Stimulated activated effector memory CD8-positive, alpha-beta T cell treated with anti-CD3 and anti-CD28 coated beads, Interleukin-12 subunit alpha, Interleukin-12 subunit beta, amount 100 ng/mL, for 72 hours (primary cell): ENCODE results near the gene APBB1IP.
"Not testable (repeated sequence)": the region's sequence is repeated elsewhere in the genome, so short reads cannot be mapped to it uniquely, and the experiment has no call there.

Experiments
- ATAC-seq: fragments of 150-1000 bp; cut with Tn5 transposase; 2 replicates; pipeline ENCODE4 v1.10.0; 2021
- DNase-seq, 2 donors: peaks; one replicate each; pipeline ENCODE4 v3.0.0; 2021 to 2022; ENCODE audit warnings: low spot score in 2 of 2
- H3K27ac Mint-ChIP-seq: one replicate; pipeline ENCODE4 v1.8.0; 2022; ENCODE audit warnings: mild to moderate bottlenecking, mixed read lengths
- H3K36me3 Mint-ChIP-seq: one replicate; pipeline ENCODE4 v1.8.0; 2022; ENCODE audit warnings: mild to moderate bottlenecking, mixed read lengths
- H3K4me1 Mint-ChIP-seq: one replicate; pipeline ENCODE4 v1.8.0; 2022; ENCODE audit warnings: mixed read lengths
- H3K4me3 Mint-ChIP-seq: one replicate; pipeline ENCODE4 v1.8.0; 2022; ENCODE audit warnings: mild to moderate bottlenecking, mixed read lengths
- H3K9me3 Mint-ChIP-seq: one replicate; pipeline ENCODE4 v1.8.0; 2022; ENCODE audit warnings: mixed read lengths

Gene APBB1IP

DNA sequence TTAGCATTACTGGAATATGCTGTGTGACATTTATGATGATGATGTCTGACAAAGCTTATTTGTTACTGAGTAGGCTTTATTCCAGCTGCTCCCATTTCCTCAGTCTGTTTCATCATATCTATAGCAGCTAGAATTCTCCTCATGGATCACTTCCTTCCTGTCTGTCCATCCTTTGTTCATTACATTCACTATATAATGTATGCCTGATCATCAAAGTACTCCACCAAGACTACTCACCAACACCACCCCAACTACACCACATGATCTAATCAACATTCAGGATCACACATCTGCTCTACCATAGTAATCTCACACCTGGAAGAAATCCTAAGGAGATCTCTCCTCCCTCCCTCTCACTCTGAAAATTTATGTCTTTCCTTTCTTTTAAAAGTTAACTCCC lies 61.3 kb downstream of the APBB1IP start:
- Mint-ChIP-seq H3K4me1 (peaks cover 6% of the 10 kb centered on the region), H3K4me3 (no peak overlapping the region), H3K36me3 (peaks cover 99% of the 10 kb centered on the region), H3K27ac (peak overlapping the region; percentile 30), H3K9me3 (no peaks in the 10 kb centered on the region)
- ATAC-seq (no peak), DNase-seq (no peak)

DNA sequence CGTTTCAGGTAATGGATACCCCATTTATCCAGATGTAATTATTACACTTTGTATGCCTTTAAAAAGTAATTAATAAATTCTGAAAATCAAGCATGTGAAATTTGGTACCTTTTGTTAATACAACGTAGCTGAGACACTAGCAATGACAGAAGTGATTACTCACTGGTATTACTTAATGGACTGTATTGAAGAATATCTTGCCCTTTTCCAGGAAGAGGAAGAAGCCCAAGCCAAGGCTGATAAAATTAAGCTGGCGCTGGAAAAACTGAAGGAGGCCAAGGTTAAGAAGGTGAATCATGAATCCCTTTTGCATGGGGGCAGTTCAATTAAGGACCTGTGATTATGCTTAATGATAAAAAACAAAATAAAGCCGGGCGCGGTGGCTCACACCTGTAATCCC lies 64.8 kb downstream of the APBB1IP start:
- peaks cover 20% of the 10 kb centered on the region for H3K4me1 Mint-ChIP-seq
- no peaks in the 10 kb centered on the region for H3K9me3 Mint-ChIP-seq
- peak overlapping the region; percentile 21 for H3K27ac Mint-ChIP-seq
- DNase-seq: no peak
- no peak for ATAC-seq
- H3K36me3 Mint-ChIP-seq: peaks cover 99% of the 10 kb centered on the region
- H3K4me3 Mint-ChIP-seq: no peak overlapping the region

DNA sequence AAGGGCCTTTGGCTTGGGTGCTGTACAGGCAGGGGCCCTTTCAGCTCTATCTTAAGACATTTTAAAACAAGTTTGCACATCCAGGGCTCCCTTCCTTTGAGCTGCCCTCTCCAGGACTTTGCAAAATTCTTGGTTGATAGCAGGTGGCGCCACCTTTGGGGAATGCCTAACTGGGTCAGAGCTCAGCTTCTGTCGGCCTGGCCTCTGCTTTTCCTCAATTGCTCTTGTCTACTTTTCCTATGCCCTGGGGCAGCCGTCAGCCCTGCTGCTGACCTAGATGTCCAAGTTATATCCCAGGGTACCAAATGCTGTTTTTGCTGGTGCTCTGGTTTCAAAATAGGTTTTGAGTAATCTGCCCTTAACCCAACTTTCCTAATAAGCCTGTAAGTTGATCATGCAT lies 65.8 kb downstream of the APBB1IP start:
- Mint-ChIP-seq H3K36me3 (peaks cover 99% of the 10 kb centered on the region), H3K4me3 (no peak overlapping the region), H3K27ac (no peak overlapping the region), H3K4me1 (peaks cover 20% of the 10 kb centered on the region), H3K9me3 (no peaks in the 10 kb centered on the region)
- no peak for DNase-seq
- ATAC-seq: peak; percentile 31

DNA sequence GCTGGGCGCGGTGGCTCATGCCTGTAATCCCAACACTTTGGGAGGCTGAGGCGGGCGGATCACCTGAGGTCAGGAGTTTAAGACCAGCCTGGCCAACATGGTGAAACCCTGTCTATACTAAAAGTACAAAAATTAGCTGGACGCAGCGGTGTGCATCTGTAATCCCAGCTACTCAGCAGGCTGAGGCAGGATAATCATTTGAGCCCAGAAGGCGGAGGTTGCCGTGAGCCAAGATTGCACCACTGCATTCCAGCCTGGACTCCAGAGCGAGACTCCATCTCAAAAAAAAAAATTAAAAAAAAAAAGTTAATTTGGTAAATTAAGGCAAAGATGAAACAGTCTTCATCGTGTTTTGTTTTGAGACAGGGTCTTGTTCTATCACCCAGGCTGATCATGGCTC lies 66.3 kb downstream of the APBB1IP start:
- DNase-seq, H3K9me3 Mint-ChIP-seq, H3K4me3 Mint-ChIP-seq, ATAC-seq, H3K27ac Mint-ChIP-seq: not testable (repeated sequence)
- H3K36me3 Mint-ChIP-seq: peaks cover 96% of the 10 kb centered on the region
- H3K4me1 Mint-ChIP-seq: peaks cover 18% of the 10 kb centered on the region

DNA sequence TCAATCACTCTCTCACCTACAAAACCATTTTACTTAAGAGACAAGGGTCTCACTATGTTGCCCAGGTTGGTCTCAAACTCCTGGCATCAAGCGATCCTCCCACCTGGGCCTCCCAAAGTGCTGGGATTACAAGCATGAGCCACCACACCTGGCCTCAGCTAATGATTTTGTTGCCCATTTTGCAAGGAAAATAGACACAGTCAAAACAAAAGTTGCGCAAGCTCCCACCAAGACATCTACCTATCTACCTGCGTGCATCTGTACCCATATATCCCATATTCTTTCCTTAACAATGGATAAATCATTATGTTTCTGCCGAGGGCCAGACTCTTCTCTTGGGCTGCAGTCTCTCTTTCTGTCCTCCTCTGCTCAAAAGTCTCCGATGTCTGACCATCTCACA lies 67.3 kb downstream of the APBB1IP start:
- Mint-ChIP-seq H3K4me1 (peaks cover 15% of the 10 kb centered on the region), H3K4me3 (no peak overlapping the region), H3K27ac (peak overlapping the region; percentile 23), H3K9me3 (no peaks in the 10 kb centered on the region), H3K36me3 (peaks cover 96% of the 10 kb centered on the region)
- no peak for ATAC-seq
- DNase-seq: no peak

DNA sequence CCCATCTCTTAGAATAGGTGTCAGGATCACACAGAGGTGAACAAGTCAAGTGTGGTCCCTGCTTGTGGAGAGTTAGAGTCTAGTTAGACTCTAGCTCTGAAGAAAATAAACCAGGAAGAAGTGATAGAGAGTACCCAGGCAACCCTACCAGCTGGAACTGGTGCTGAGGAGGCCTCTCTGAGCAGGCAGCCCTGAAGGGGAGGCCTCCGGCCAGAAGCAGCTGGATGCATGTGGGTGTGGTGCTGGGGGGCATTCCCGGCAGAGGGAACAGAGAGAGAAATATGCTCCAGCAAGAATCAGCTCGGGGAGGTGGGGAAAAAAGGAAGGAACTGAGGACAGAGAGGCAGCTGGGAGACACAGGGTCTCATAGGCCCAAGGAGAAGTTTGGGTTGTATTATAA lies 68.6 kb downstream of the APBB1IP start:
- H3K4me1 Mint-ChIP-seq: peaks cover 21% of the 10 kb centered on the region
- H3K36me3 Mint-ChIP-seq: peaks cover 95% of the 10 kb centered on the region
- no peak overlapping the region for H3K4me3 Mint-ChIP-seq
- no peak for DNase-seq
- no peak for ATAC-seq
- H3K27ac Mint-ChIP-seq: peak overlapping the region; percentile 70
- H3K9me3 Mint-ChIP-seq: no peaks in the 10 kb centered on the region

DNA sequence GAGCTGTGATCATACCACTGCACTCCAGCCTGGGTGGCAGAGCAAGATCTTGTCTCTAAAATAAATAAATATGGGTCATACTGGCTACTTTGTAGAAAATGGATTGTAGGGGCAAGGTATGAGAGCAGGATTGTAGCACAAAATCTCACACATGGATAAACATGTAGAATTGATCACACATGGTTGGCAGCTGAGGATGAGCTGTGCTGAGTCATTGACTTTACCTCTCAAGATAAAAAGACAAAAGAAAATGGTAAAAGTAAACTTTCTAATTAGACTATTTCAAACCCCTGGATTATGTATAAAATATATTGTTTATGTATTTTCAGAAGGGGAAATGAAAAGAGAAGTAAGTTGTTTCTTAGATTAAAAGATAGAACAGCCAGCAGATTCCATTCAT lies 69.3 kb downstream of the APBB1IP start:
- Mint-ChIP-seq H3K36me3 (peaks cover 95% of the 10 kb centered on the region), H3K9me3 (no peaks in the 10 kb centered on the region), H3K4me3 (no peak overlapping the region), H3K4me1 (peaks cover 21% of the 10 kb centered on the region), H3K27ac (peak overlapping the region; percentile 70)
- no peak for ATAC-seq
- no peak for DNase-seq

DNA sequence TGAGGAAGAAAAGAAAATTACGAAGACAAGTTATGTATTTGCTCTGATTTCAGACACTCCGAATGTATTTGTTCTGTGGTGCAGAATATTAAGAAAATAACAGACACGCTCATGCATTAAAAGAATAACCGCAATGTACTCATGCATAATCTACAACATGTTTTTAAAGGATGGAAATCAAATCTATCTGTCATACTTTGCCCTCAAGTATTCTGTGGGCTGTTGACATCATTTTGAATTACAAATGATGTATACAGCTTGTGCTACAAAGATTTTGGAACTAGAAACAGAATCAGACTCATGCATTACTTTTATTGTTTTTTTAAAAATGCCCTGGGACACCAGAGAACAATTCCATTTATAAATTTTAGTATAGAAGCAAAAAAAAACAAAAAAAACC lies 69.9 kb downstream of the APBB1IP start:
- peaks cover 95% of the 10 kb centered on the region for H3K36me3 Mint-ChIP-seq
- H3K9me3 Mint-ChIP-seq: no peaks in the 10 kb centered on the region
- DNase-seq: no peak
- ATAC-seq: no peak
- no peak overlapping the region for H3K4me3 Mint-ChIP-seq
- H3K27ac Mint-ChIP-seq: no peak overlapping the region
- peaks cover 21% of the 10 kb centered on the region for H3K4me1 Mint-ChIP-seq

DNA sequence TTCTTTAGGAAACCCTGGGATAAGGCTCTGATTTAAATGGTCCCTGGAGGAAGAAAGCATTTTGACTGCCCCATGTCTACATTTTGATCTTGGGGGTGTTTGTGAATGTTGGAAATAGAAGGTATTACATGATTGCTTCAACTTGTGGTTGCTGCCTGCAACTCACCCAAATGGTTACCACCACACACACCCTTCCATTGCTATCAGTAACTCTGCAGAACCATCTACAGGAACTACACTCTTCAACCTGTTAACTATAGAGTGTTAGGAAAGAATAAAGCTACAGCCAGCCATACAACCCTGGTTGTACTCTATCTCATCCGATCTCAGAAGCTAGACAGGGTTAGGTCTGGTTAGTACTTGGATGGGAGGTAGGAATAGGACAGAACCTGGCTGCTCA lies 71.2 kb downstream of the APBB1IP start:
- ATAC-seq: no peak
- peaks cover 95% of the 10 kb centered on the region for H3K36me3 Mint-ChIP-seq

DNA sequence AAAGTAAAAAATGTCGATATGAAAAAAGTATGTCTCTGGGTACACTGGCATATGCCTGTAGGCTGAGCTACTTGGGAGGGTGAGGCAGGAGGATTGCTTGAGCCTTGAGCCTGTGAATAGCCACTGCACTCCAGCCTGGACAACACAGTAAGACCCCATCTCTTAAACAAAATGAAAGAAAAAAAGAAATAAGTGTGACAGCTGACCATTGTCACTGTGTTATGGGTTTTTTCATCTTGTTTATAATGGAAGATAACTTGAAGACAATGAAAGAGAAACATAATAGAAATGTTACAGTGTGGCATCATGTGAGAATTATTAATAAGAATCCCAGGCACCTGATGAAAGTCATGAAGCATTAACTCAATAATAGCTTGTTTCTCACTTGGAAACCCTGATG lies 75.0 kb downstream of the APBB1IP start:
- H3K9me3 Mint-ChIP-seq: no peaks in the 10 kb centered on the region
- peaks cover 6% of the 10 kb centered on the region for H3K4me1 Mint-ChIP-seq
- H3K4me3 Mint-ChIP-seq: no peak overlapping the region
- DNase-seq: no peak
- no peak overlapping the region for H3K27ac Mint-ChIP-seq
- H3K36me3 Mint-ChIP-seq: peaks cover 92% of the 10 kb centered on the region
- ATAC-seq: no peak

More for the DNA sequence above, 71.2 kb downstream of the APBB1IP start:
- Mint-ChIP-seq H3K9me3 (no peaks in the 10 kb centered on the region), H3K4me1 (peaks cover 21% of the 10 kb centered on the region), H3K4me3 (no peak overlapping the region), H3K27ac (peak overlapping the region; percentile 77)
- DNase-seq: no peak

DNA sequence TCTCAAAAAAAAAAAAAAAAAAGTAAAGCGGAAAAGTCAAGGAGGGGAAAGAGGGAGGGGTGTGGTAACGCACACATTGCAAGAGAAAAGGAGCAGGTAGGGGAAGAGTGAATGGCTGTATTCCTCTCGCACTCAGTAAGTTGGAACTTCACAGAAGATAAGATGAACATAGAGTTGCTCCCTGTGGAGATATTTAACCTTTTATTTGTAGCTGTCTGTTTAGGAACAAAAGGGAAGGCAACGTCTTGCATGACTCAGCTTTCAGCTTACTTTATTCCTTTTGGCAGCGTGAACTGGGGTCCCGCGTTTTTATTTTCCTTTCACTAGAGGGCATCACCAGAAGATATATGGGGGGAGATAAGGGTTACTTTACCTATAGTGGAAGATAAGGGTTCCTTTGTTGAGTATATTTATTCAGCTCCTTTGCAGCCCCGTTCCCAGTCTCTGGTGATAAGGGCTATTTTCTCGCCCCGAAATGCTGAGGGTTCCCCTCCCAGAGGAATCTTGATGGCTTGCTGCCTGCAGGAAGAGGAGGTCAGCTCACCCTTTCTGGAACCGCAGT lies 78.5 kb downstream of the APBB1IP start:
- Mint-ChIP-seq H3K36me3 (peaks cover 95% of the 10 kb centered on the region), H3K4me3 (no peak overlapping the region)
- DNase-seq: no peak

DNA sequence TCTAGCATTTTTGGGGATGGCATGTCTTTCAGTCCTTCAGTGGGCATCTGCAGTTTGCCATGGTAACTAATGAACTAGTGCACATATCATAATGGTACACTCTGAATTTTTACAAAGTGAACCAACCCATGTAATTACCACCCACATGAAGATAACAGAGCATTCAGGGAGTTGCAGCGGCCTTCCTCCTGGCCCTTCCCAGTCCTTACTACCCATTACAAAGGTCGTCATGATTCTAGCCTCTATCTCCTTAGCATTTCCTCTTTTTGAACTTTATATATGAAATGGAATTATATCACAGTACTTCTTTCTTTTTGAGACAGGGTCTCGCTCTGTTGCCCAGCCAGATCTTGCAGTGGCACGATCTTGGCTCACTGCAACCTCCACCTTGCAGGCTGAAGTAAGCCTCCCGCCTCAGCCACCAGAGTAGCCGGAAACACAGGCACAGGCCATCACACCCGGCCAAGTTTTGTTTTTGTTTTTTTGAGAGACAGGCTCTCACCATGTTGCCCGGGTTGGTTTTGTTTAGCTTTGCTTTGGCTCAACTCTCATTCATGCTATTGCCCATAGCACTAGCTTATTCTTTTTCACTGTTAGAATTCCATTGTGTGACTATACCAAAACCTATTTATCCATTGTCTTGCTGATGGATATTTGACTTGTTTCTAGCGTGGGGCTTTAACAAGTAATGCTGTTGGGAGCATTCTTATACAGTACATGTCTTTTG lies 79.2 kb downstream of the APBB1IP start:
- no peak for ATAC-seq
- H3K36me3 Mint-ChIP-seq: peaks cover 95% of the 10 kb centered on the region
- peak overlapping the region; percentile 34 for H3K27ac Mint-ChIP-seq
- no peak for DNase-seq
- peaks cover 15% of the 10 kb centered on the region for H3K4me1 Mint-ChIP-seq
- no peak overlapping the region for H3K4me3 Mint-ChIP-seq
- peaks cover 2% of the 10 kb centered on the region for H3K9me3 Mint-ChIP-seq

More for the DNA sequence above, 78.5 kb downstream of the APBB1IP start:
- Mint-ChIP-seq H3K4me1 (peaks cover 15% of the 10 kb centered on the region), H3K9me3 (peaks cover 2% of the 10 kb centered on the region), H3K27ac (peak overlapping the region; percentile 34)
- ATAC-seq: no peak

DNA sequence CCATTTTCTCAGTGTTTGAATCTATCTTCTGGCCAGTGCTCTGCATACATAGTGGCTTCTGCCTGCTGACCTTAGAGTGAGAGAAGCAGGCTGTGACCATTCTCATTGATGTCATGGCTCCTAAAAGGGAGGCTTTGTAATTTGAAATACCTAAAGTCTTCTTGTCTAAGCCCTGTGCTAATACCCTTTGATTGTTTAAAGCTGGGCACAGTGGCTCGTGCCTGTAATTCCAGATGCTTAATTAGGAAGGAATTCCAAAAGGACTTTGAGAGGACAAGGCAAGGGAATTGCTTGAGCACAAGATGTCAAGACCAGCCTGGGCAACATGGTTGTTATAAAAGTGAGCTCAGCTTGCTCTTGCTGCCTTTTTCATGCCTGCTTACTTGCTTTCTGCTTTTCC lies 81.7 kb downstream of the APBB1IP start:
- Mint-ChIP-seq H3K4me1 (peaks cover 24% of the 10 kb centered on the region), H3K36me3 (peaks cover 95% of the 10 kb centered on the region), H3K9me3 (peaks cover 2% of the 10 kb centered on the region), H3K4me3 (no peak overlapping the region), H3K27ac (peak overlapping the region; percentile 11)
- ATAC-seq: no peak
- no peak for DNase-seq

DNA sequence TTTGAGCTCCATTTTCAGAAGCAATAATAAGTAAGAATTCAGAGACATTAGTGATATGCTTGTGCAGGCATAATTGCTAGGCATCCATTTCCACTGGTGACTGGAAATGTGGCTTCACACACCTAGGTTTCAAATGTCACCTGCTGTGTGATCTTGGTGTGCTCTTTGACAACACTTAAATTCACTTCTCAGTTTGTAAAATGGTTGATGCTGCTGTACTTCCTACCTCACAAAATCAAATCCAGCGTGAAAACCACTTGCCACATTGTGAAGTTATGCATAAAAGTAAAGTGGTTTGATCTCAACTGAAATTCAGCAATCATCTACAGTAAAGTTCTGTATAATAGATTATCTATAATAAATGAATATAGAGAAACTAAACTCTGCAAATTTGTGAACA lies 82.4 kb downstream of the APBB1IP start:
- H3K4me3 Mint-ChIP-seq: no peak overlapping the region
- H3K36me3 Mint-ChIP-seq: peaks cover 95% of the 10 kb centered on the region
- ATAC-seq: no peak
- H3K9me3 Mint-ChIP-seq: peaks cover 2% of the 10 kb centered on the region
- DNase-seq: no peak
- peak overlapping the region; percentile 11 for H3K27ac Mint-ChIP-seq
- H3K4me1 Mint-ChIP-seq: peaks cover 29% of the 10 kb centered on the region

DNA sequence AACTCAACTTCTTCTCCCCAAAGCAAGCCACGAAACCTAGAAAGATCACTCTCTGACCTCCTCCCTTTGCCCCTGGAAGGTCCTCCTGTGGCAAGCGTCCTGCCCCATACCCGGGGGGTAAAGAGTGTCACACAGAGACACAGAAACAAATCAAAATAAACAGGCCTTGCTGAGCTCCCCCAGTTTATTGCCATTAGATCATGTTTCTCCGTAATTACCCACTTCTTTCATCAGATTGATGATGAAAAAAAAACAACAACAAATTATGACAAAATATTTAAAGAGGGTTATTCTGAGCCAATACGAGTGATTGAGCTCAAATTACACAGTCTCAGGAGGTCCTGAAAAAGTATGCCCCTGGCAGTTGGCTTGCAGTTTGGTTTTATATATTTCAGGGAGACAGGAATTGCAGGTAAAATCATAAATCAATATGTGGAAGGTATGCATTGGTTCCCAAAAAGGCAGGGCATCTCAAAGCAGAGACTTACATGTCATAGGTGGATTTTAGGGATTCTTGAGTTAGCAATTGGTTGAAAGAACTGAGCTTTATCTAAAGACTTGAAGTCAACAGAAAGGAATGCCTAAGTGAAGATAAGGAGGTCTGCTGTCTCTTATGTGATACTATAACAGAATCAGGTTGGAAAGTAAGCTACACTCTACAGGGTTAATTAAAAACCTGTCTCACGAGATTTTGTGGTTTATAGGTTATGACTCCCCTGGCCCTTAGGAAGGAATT lies 86.2 kb downstream of the APBB1IP start:
- Mint-ChIP-seq H3K27ac (peak overlapping the region; percentile 55), H3K4me3 (no peak overlapping the region), H3K9me3 (no peaks in the 10 kb centered on the region), H3K36me3 (peaks cover 99% of the 10 kb centered on the region), H3K4me1 (peaks cover 30% of the 10 kb centered on the region)
- ATAC-seq (no peak), DNase-seq (no peak)

DNA sequence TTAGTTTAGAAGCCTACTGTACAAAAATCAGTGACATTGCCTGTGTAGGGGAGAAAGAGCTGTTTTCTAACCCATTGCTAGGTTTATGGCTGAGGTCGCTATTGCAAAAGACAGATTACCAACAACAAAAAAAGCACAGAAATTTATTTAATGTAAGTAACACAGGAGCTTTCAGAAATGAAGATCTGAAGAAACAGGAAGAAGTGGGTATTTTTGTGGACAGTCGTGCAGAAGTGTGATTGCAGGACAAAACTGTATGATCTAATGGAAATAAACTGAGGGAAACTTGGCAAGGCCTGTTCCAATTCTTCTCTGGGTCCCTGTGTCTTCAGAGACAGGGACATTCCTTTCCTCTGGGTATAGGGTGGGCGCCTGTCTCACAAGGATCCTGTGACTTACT lies 87.4 kb downstream of the APBB1IP start:
- DNase-seq (no peak), ATAC-seq (no peak)
- H3K4me3 Mint-ChIP-seq: no peak overlapping the region
- peaks cover 99% of the 10 kb centered on the region for H3K36me3 Mint-ChIP-seq
- H3K9me3 Mint-ChIP-seq: no peaks in the 10 kb centered on the region
- peaks cover 20% of the 10 kb centered on the region for H3K4me1 Mint-ChIP-seq
- peak overlapping the region; percentile 55 for H3K27ac Mint-ChIP-seq
